Limb (tissue), 2 donors: ENCODE data around the gene GUCY2D.
"Not testable (repeated sequence)": the region's sequence is repeated elsewhere in the genome, so short reads cannot be mapped to it uniquely, and the experiment has no call there.

ENCODE experiments used
- DNase-seq, 2 donors: peaks; one replicate each; pipeline ENCODE4 v3.0.0-alpha.2; 2016; ENCODE audit errors: extremely low spot score in 2 of 2

GUCY2D gene

GRCh38 chr17:8001976-8002720, at the start of gene GUCY2D:
Gene GUCY2D, plus strand, starts transcription at chr17:8002615. Its CDS starts 433 bp downstream, at chr17:8003048.
- no peak for DNase-seq

DNA sequence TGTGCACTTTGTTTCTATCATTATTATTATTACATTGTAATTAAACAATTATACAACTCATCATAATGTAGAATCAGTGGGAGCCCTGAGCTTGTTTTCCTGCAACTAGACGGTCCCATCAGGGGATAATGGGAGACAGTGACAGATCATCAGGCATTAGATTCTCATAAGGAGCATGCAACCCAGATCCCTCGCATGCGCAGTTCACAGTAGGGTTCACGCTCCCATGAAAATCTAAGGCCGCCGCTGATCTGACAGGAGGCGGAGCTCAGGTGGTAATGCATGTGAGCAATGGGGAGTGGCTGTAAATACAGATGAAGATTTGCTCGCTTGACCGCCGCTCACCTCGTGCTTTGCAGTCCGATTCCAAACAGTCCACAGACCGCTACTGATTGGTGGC, 49.1 kb upstream of the GUCY2D start:
- DNase-seq = not testable (repeated sequence)

- DNase-seq = no peak
Measured at GRCh38 chr17:7955414-7956227, 46.8 kb upstream of the GUCY2D start.

DNA sequence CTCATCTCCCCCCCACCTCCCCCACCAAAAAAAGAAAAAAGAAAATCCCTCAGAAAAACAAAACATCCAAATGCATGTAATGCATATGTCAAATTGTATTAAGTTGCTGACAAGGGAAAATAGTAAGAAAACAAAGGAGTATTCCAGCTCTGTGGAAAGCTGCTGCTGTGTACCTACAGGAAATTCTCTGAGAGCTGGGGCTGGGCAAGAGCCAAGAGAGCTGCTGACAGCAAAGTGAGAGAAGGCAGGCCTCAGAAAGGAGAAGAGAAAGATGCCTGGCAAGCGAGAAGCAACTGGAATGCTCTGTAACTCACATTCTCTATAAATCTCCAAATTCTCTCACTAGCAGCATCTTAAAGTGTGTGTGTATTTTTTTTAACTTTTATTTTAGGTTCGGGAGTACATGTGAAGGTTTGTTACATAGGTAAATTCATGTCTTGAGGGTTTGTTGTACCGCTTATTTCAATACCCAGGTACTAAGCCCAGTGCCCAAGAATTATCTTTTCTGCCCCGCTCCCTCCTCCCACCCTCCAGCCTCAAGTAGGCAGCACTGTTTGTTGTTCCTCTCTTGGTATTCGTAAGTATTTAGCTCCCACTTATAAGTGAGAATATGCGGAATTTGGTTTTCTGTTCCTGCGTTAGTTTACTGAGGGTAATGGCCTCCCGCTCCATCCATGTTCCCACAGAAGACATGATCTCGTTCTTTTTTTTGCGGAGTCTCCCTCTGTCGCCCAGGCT, 46.0 kb upstream of the GUCY2D start:
- peak; percentile 42 to 56 for DNase-seq

DNA sequence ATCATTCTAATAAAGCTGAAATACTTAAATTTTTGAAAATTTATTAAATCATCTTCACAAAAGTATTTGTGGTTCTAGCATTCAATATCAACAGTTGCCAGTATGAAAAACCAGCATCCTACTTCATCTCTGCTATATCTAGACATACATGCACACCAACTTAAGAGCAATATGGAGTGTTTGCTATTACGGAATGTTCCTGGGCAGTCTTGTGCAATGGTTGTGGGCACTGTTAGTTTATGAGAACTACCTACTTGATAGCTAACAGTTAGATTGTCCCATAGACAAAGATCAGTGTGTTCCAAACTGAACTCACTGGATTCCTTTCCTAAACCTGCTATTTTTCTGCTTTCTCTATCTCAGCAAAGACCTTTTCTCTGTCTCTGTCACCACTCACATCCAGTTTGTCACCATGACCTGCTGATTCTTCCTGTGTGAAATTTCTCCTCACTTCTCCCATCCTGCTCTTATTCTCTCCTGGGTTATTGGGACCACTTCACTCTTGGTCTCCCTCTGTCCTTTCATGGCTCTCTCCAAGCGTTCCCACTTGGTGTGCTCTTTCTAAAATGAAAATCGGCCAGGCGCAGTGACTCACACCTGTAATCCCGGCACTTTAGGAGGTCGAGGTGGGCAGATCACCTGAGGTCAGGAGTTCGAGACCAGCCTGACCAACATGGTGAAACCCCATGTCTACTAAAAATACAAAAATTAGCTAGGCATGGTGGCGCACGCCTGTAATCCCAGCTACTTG, 42.7 kb upstream of the GUCY2D start:
- DNase-seq = no peak

- no peak for DNase-seq
Measured at GRCh38 chr17:7961421-7961820, 41.0 kb upstream of the GUCY2D start.

- DNase-seq = no peak
Measured at GRCh38 chr17:7967751-7968150, 34.7 kb upstream of the GUCY2D start.

DNA sequence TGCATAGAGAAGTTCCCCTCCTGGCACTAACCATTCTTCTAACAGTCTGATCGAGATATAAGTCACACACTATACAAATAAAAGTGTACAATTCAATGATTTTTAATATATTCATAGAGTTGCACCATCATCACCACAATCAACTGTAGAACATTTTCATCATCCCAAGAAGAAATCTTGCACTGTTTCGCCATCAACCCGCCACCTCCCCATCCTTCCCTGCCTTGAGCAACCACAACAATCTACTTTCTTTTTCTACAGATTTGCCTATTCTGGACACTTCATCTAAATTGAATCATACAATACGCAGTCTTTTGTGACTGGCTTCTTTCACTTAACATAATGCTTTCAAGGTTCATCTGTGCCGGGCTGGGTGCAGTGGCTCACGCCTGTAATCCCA, 33.0 kb upstream of the GUCY2D start:
- DNase-seq = no peak

DNA sequence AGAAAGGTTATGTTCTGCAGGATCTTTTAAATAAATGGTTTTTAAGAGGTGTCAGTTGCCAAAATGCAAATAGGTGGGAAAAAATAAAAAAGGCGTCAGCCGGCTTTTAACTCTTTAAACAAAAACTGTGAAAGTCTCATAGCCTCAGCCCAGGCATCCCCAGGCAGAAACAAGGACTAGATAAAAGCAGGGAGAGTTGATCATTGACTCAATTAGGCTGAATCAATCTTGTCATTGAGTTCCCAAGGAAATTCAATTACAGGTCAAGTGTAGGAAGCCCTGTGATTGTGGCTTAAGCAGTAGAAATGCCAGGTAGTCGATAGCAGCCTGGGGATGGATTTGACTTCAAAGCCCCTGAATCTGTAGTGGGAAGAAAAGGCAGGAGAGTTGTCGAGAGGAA, 30.8 kb upstream of the GUCY2D start:
- no peak for DNase-seq

GRCh38 chr17:7972131-7972785, 30.2 kb upstream of the GUCY2D start:
- DNase-seq = no peak

- no peak for DNase-seq
Measured at GRCh38 chr17:7974638-7975131, 27.7 kb upstream of the GUCY2D start.

- DNase-seq = no peak
Measured at GRCh38 chr17:7977039-7977438, 25.4 kb upstream of the GUCY2D start.

DNA sequence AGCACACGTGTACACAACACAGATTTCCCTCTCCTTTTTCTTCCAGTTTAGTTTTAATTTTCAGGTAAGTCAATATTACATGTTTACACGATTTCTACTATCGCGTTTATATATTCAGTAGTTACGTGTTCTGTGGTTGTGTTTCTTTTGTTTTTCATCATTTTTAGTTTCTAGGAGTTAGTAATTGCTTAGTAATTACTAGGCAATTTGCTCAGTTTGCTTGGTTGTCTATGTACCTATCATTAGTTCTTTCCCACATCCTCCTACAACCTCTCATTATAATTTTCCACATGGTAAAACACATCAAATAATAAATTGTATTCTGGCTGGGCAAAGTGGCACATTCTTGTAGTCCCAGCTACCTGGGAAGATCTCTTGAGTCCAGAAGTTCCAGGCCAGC, 24.6 kb upstream of the GUCY2D start:
- no peak for DNase-seq

- no peak for DNase-seq
Measured at GRCh38 chr17:7982173-7982572, 20.2 kb upstream of the GUCY2D start.

DNA sequence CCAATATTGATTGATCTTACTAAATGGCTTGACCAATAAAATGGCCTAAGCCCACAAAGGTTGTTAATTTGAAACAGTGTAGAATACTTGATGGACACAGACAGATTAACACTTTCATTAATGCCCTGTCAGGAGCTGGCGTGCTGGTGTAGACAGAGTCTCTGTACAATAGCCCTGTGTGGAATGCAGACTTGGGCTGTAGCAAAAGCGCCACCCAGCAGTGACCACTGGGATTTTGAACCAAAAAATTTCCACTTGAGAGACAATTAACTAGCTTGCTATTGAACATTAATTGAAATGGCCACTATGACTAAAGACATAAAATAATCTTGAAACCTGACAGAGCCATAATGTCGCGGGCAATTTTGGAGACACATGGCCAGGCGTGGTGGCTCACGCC, 19.7 kb upstream of the GUCY2D start:
- DNase-seq = no peak

DNA sequence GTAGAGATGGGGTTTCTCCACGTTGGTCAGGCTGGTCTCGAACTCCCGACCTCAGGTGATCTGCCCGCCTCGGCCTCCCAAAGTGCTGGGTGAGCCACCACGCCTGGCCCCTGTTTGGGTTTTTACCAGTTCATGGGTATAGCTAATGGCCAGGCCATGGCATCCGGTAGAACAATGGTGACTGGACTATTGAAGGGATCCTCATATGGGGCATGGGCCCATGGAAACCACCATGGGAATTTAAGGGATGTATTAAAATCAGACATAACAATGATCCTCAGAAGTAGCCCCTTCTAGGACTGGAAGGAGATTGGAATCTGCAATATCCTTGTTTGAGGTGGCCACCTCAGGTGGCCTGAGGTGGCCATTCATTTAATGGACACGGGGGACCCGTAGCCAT, 17.5 kb upstream of the GUCY2D start:
- no peak for DNase-seq

- no peak for DNase-seq
Measured at GRCh38 chr17:7987112-7987893, 15.1 kb upstream of the GUCY2D start.

DNA sequence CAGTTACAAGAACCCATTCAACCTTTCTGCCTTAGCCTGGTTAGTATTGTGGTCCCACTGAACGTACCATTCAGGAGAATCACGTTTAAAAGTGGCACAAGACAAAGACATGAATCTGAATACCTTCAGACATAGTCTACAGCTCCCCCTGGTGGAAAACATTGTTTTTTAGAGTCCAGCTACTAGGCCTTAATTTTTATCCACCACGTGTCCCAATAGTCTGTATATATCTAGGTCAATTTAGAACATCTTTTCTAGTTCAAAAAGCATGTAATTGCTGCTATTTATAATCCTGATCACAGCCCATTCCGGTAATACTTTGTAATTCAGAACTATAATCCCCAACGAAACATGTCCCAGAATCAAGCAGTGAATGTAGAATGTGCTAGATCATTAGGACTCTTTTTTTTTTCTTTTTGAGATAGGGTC, 13.7 kb upstream of the GUCY2D start:
- DNase-seq = peak in 1 of 2 donors; percentile 85

- peak; percentile 57 to 93 for DNase-seq
Measured at GRCh38 chr17:7989781-7990655, 12.4 kb upstream of the GUCY2D start.
